Type B pancreatic cell (in vitro differentiated cells): Measurements from ENCODE around the gene MFRP. TPM values are rescaled to one million over a fixed set of nuclear protein-coding genes. Genes with fewer than 3 reads are reported as not detected.

Source experiments
- DNase-seq: peaks from one replicate; pipeline ENCODE4 v3.0.0; 2021; ENCODE audit warnings: mixed read lengths; ENCODE audit not compliant: unreplicated experiment; ENCODE audit errors: extremely low spot score
- H3K27ac Mint-ChIP-seq: 2 replicates; pipeline ENCODE4 v1.8.0; 2021; ENCODE audit warnings: mild to moderate bottlenecking, mixed read lengths
- H3K27me3 Mint-ChIP-seq: 2 replicates; pipeline ENCODE4 v1.8.0; 2021; ENCODE audit warnings: mixed read lengths
- H3K36me3 Mint-ChIP-seq: 2 replicates; pipeline ENCODE4 v1.8.0; 2021; ENCODE audit warnings: mixed read lengths
- H3K4me1 Mint-ChIP-seq: one replicate; pipeline ENCODE4 v1.8.0; 2021; ENCODE audit warnings: mixed read lengths; ENCODE audit not compliant: unreplicated experiment
- H3K4me3 Mint-ChIP-seq: 2 replicates; pipeline ENCODE4 v1.8.0; 2021; ENCODE audit warnings: mild to moderate bottlenecking, mixed read lengths
- H3K9me3 Mint-ChIP-seq: 2 replicates; pipeline ENCODE4 v1.8.0; 2021; ENCODE audit warnings: mixed read lengths
- CTCF ChIP-seq: fragments of 200-600 bp; sonication (generic); conservative IDR thresholded peaks from 2 replicates; pipeline ENCODE4 v1.5.0; 2021; ENCODE audit warnings: antibody characterized with exemption, mild to moderate bottlenecking
- microRNA-seq: library from miRNA; unstranded; fragments of <30 nt; microRNA quantifications from one replicate; pipeline ENCODE4, GENCODE V29; 2020
- total RNA-seq: library from RNA; stranded (reverse); gene quantifications from 2 replicates; pipeline ENCODE4 v1.2.1, GENCODE V29; 2021; ENCODE audit warnings: low replicate concordance

Gene MFRP
- total RNA-seq, 1 donor from 2014 or later = not detected

DNA sequence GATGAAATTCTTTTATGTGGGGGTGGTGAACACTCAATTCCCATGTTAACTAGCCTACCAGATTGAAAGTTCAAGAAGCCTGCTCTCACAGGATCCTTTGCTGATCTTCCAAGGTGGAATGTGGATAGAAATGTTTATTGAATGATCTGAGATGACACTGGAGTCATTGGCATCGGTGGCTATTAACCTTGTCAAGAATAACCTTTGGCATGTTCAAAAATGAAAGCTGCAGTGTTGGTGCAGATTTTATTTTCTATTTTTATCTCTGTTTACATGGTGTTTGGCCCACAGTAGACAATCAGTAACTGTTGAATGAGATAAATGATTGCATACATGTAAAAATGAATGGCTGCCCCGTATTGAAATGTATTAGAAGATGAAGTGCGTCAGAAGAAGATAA is 48.6 kb downstream of the MFRP start:
- no peaks in the 10 kb centered on the region for H3K9me3 Mint-ChIP-seq
- H3K4me1 Mint-ChIP-seq = no peaks in the 10 kb centered on the region
- no peaks in the 10 kb centered on the region for H3K27me3 Mint-ChIP-seq
- peaks cover 37% of the 10 kb centered on the region for H3K36me3 Mint-ChIP-seq
- no peak for TF ChIP-seq CTCF
- no peak for DNase-seq
- no peak overlapping the region for H3K4me3 Mint-ChIP-seq
- H3K27ac Mint-ChIP-seq = no peak overlapping the region

DNA sequence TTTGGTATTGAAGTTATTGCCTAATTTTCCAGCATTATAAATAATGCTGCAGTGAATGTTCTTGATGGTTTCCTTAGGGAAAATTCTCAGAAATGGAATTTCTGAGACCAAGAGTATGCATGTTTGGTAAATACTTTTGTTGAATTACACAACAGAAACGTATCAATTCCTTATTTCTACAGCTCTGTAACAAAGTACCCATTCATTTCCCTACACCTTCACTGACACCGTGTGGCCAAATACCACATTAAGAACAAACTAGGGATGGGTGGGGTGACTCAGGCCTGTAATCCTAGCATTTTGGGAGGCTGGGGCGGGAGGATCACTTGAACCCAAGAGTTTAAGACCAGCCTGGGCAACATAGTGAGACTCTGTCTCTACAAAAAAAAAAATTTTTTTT is 51.3 kb downstream of the MFRP start:
- Mint-ChIP-seq H3K4me1 (no peaks in the 10 kb centered on the region), H3K9me3 (no peaks in the 10 kb centered on the region), H3K27me3 (no peaks in the 10 kb centered on the region), H3K36me3 (peaks cover 23% of the 10 kb centered on the region), H3K27ac (no peak overlapping the region), H3K4me3 (no peak overlapping the region)
- DNase-seq = no peak
- no peak for TF ChIP-seq CTCF

- no peak overlapping the region for H3K27ac Mint-ChIP-seq
- no peak overlapping the region for H3K4me3 Mint-ChIP-seq
- TF ChIP-seq CTCF = no peak
- H3K9me3 Mint-ChIP-seq = no peaks in the 10 kb centered on the region
- DNase-seq = no peak
- H3K36me3 Mint-ChIP-seq = peaks cover 17% of the 10 kb centered on the region
- no peaks in the 10 kb centered on the region for H3K4me1 Mint-ChIP-seq
- H3K27me3 Mint-ChIP-seq = no peaks in the 10 kb centered on the region
Measured at GRCh38 chr11:119293461-119293860, 53.0 kb downstream of the MFRP start.

DNA sequence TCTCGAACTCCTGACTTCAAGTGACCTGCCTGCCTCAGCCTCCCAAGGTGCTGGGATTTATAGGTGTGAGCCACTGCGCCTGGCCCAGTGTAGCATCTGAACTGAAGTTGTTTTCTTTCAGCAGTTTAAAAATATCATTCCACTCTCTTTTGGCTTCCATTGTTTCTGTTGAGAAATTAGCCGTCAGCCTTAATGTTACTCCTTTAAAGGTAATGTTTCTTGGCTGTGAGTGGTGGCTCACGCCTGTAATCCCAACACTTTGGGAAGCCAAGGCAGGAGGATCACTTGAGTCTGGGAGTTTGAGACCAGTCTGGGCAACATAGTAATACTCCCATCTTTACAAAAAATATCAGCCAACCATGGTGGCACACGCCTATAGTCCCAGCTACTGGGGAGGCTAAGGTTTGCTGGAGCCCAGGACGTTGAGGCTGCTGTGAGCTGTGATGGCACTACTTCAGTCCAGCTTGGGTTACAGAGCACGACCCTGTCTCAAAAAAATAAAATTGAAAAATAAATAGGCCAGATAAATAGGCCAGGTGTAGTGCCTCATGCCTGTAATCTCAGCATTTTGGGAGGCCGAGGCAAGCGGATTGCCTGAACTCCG is 55.5 kb downstream of the MFRP start:
- Mint-ChIP-seq H3K4me1 (no peaks in the 10 kb centered on the region), H3K36me3 (peaks cover 15% of the 10 kb centered on the region), H3K27ac (no peak overlapping the region), H3K27me3 (no peaks in the 10 kb centered on the region), H3K9me3 (no peaks in the 10 kb centered on the region), H3K4me3 (no peak overlapping the region)
- no peak for DNase-seq
- TF ChIP-seq CTCF = no peak

Small RNA genes lying within 50 kb of the gene (microRNA-seq; reads per million reads assigned to microRNA genes)
- not detected for gene MIR6756

Other genes starting within 250 kb of the MFRP start
- gene DPAGT1, start 244.9 kb downstream of the MFRP start, total RNA-seq = 46.4 and 62.1 TPM in 2 replicates
- gene C2CD2L, start 239.4 kb downstream of the MFRP start, total RNA-seq = 10.7 and 13.5 TPM in 2 replicates
- gene HINFP, start 225.1 kb downstream of the MFRP start, total RNA-seq = 31.6 and 33.0 TPM in 2 replicates
- 1.3 TPM in 1 of 2 replicates, not detected in the other for gene ABCG4, start 197.7 kb downstream of the MFRP start, total RNA-seq
- gene NLRX1, start 178.0 kb downstream of the MFRP start, total RNA-seq = 8.7 and 11.5 TPM in 2 replicates
- 2.3 and 7.0 TPM in 2 replicates for gene NHERF4, start 161.2 kb downstream of the MFRP start, total RNA-seq
- gene CBL, start 140.4 kb downstream of the MFRP start, total RNA-seq = 14.4 and 21.1 TPM in 2 replicates
- gene MCAM, start 29.6 kb downstream of the MFRP start, total RNA-seq = 3.0 and 10.3 TPM in 2 replicates
- gene RNF26, start 12.2 kb downstream of the MFRP start, total RNA-seq = 40.3 and 45.6 TPM in 2 replicates
- 2.0 and 4.0 TPM in 2 replicates for gene C1QTNF5, start 5.8 kb downstream of the MFRP start, total RNA-seq
- gene USP2, start 35.0 kb upstream of the MFRP start, total RNA-seq = 7.4 and 8.2 TPM in 2 replicates
- gene THY1, start 76.5 kb upstream of the MFRP start, total RNA-seq = 2.0 and 19.0 TPM in 2 replicates